Peyer's patch (tissue), 4 donors: Measurements from ENCODE around the gene BPIFB6. TPM values are rescaled to one million over a fixed set of nuclear protein-coding genes. Genes with fewer than 3 reads are reported as not detected.

Experiments
- DNase-seq, 3 donors: peaks; one replicate each; pipeline ENCODE4 v3.0.0-alpha.2; 2017 to 2019
- H3K27ac ChIP-seq, 4 donors: fragments of 200-600 bp; sonication (generic); one replicate each; pipeline ENCODE4 v1.5.1; 2016 to 2019
- H3K27me3 ChIP-seq, 2 donors: fragments of 200-600 bp; sonication (generic); one replicate each; pipeline ENCODE4 v1.5.1; 2019
- H3K36me3 ChIP-seq, 3 donors: fragments of 200-600 bp; sonication (generic); one replicate each; pipeline ENCODE4 v1.5.1; 2016 to 2019
- H3K4me1 ChIP-seq, 4 donors: fragments of 200-600 bp; sonication (generic); one replicate each; pipeline ENCODE4 v1.5.1; 2016 to 2019
- H3K4me3 ChIP-seq, 4 donors: fragments of 200-600 bp; sonication (generic); 1 replicate in 3 of 4; 2 replicates in 1 of 4; pipeline ENCODE4 v1.5.1; 2016 to 2019; ENCODE audit warnings: mild to moderate bottlenecking in 1 of 4
- H3K9me3 ChIP-seq, 4 donors: fragments of 200-600 bp; sonication (generic); one replicate each; pipeline ENCODE4 v1.5.1; 2016 to 2019; ENCODE audit warnings: mild to moderate bottlenecking in 1 of 4
- POLR2A ChIP-seq, 2 donors: fragments of 450-650 bp; IDR thresholded peaks; one replicate each; pipeline ENCODE4 v1.5.1; 2017; ENCODE audit warnings: antibody characterized with exemption in 2 of 2, mild to moderate bottlenecking in 2 of 2, moderate library complexity in 2 of 2
- total RNA-seq, 4 donors: library from RNA; depleted of rRNA; stranded (reverse); fragments of >200 nt; gene quantifications; one replicate each; pipeline ENCODE4 v1.1.0, GENCODE V29; 2016
- TF ChIP-seq, protein P1 (sequence below), 6 experiments: fragments of 450-650 bp in 4 of 6; fragments of 200-600 bp in 2 of 6; sonication (generic) in 1 of 6; IDR thresholded peaks; one replicate each; pipeline ENCODE4 v1.5.1; 2017 to 2019; ENCODE audit warnings: antibody characterized with exemption in 6 of 6, mild to moderate bottlenecking in 3 of 6, moderate library complexity in 1 of 6

The BPIFB6 gene
- total RNA-seq, 4 donors from 2014 or later = not detected

DNA sequence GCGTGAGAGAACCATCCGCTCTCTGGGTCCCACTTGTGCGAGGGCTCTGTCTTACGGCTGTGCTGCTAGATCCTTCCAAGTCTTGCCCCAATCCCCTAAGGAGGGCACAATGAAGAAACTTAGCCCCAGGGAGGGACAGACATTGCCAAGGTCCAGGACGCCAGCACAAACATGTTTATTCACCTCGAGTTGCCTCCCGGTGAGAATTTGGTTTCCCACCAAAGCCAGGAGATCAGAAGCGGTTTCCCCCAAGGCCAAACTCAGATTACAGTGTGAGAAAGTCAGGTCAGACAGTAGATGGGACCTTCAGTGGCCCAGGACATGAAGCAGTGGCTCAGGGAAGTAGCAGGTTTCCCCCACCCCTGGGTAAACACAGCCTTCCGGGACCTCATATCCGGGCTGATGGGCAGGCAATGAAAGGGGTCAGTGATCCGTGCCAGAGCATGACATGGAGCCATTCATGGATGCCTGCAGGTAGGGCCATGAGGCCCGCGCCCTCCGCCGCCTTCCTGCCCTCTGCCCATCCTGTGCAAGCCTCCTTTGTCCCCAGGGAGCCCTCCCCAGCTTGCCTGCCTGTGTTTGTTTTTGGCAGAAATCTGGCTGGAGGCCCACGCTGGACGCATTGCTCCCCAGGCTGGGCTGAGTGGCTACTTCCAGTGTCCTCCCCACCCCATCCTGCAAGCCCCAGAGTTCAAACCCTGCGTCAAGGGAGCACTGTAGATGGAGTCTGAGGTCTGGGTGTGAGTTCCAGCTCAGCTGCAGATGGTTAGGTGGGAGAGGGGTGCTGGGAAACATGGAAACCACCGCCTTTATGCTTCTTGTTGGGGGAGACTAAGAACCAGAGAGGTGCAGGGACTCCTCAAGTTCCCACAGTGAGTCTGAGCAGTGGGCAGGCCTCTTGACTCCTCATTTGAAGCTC is 22.0 kb upstream of the BPIFB6 start:
- DNase-seq = peak in 1 of 3 donors; percentile 29
- no peaks in the 10 kb centered on the region for H3K36me3 ChIP-seq
- H3K4me1 ChIP-seq = no peaks in the 10 kb centered on the region

DNA sequence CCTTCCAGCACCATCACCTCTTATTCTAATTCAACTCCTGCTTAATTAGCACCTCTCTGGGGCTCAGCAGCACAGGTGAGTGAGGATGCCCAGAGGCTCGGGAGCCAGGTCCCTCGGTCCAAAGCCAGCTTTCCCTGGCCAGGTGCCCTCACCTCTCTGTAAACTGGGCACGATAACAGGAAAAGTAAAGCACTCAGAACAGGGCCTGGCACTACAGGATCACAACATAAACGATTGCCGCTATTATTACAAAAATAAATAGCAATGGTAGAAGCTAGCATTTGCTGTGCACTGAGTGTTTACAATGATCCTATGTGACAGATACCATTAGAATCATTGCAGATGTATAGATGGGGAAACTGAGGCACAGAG is 21.3 kb upstream of the BPIFB6 start:
- H3K4me1 ChIP-seq = no peaks in the 10 kb centered on the region
- no peak overlapping the region for H3K27ac ChIP-seq
- H3K36me3 ChIP-seq = no peaks in the 10 kb centered on the region
- no peak for TF ChIP-seq POLR2A (IDR thresholded peaks at IDR 0.05)
- TF ChIP-seq, protein P1, sequence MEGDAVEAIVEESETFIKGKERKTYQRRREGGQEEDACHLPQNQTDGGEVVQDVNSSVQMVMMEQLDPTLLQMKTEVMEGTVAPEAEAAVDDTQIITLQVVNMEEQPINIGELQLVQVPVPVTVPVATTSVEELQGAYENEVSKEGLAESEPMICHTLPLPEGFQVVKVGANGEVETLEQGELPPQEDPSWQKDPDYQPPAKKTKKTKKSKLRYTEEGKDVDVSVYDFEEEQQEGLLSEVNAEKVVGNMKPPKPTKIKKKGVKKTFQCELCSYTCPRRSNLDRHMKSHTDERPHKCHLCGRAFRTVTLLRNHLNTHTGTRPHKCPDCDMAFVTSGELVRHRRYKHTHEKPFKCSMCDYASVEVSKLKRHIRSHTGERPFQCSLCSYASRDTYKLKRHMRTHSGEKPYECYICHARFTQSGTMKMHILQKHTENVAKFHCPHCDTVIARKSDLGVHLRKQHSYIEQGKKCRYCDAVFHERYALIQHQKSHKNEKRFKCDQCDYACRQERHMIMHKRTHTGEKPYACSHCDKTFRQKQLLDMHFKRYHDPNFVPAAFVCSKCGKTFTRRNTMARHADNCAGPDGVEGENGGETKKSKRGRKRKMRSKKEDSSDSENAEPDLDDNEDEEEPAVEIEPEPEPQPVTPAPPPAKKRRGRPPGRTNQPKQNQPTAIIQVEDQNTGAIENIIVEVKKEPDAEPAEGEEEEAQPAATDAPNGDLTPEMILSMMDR (IDR thresholded peaks at IDR 0.05) = no peak
- no peaks in the 10 kb centered on the region for H3K9me3 ChIP-seq
- H3K27me3 ChIP-seq = no peaks in the 10 kb centered on the region
- no peak overlapping the region for H3K4me3 ChIP-seq
- DNase-seq = no peak

More for the DNA sequence above, 22.0 kb upstream of the BPIFB6 start:
- Histone ChIP-seq H3K9me3 (no peaks in the 10 kb centered on the region), H3K27ac (no peak overlapping the region), H3K4me3 (no peak overlapping the region), H3K27me3 (no peaks in the 10 kb centered on the region)
- TF ChIP-seq, protein P1 (IDR thresholded peaks at IDR 0.05) = no peak

DNA sequence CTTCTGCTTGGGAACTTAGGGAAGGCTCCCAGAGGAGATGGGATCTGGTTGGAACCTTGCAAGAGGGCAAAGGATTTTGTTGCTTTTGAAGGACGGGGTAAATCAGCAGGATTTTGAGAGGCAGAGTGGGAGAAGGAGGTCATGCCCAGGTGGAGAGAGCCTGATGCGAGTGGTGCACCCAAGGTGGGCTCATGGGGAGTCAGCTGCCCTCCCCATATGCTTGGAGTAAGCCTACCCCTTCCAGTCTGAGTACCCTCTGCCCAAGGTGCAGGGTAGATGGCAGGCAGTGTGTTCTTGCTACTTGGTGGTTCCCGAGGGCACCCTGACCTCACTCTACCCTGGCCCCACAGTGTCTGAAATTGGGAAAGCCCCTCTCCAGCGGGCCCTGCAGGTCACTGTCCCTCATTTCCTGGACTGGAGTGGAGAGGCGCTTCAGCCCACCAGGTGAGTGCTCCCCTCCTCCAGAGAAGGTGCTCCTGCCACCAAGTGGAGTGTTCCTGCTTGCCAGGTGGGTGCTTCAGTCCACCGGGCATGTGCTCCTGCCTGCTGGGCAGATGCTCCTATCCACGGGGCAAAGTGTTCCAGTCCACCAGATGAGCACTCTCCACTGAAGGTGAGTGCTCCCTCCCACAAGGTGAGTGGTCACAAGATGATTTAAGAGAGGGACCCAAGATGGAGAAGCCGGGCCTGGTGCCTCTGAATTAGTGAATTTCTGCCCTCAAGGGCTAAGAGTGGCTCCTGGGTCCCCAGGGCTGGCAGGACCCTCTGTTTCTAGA is 20.6 kb upstream of the BPIFB6 start:
- H3K9me3 ChIP-seq = no peaks in the 10 kb centered on the region
- H3K4me1 ChIP-seq = no peaks in the 10 kb centered on the region
- H3K27ac ChIP-seq = no peak overlapping the region
- H3K27me3 ChIP-seq = no peaks in the 10 kb centered on the region
- no peak for DNase-seq
- TF ChIP-seq POLR2A (IDR thresholded peaks at IDR 0.05) = no peak
- TF ChIP-seq, protein P1 (IDR thresholded peaks at IDR 0.05) = no peak
- H3K36me3 ChIP-seq = no peaks in the 10 kb centered on the region
- no peak overlapping the region for H3K4me3 ChIP-seq

DNA sequence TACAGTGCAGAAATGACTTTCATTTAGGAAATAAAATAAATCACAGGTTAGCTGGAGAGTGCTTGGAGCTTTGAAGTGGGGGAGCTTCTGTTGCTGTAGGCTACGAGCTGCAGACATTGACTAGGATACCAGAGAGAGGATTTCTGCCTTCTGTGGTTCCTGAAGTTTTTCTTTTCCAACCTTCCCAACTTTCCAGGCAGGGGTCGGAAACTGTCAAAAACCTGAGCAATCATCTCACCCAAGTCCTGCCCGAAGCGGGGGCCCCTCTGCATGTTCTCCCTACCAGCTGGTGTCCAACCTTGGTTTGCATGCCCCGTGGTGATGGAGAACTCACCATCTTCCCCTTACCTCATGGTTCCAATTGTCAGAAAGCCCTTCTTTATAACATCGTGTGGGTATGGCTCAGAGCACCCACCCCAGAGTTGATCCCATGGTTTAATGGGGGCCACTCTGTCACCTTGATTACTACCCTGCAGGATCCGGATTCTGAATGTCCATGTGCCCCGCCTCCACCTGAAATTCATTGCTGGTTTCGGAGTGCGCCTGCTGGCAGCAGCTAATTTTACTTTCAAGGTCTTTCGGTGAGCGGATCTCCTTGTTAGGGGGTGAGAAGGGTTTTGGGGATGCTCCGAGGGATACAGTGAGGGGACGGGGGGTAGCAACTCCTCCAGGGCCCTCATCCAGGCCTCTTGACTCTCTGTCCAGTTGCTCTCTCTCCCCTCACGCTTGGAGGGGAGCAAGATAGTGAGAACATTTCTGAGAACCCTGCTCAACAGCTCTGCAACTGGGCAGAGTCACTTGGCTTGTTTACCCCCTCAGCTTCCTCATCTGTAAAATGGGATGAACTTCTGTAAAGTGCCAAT is 18.9 kb upstream of the BPIFB6 start:
- DNase-seq = peak in 1 of 3 donors; percentile 5
- H3K9me3 ChIP-seq = no peaks in the 10 kb centered on the region
- H3K36me3 ChIP-seq = no peaks in the 10 kb centered on the region
- H3K4me1 ChIP-seq = no peaks in the 10 kb centered on the region
- TF ChIP-seq, protein P1 (IDR thresholded peaks at IDR 0.05) = no peak
- no peak for TF ChIP-seq POLR2A (IDR thresholded peaks at IDR 0.05)
- no peak overlapping the region for H3K27ac ChIP-seq
- H3K4me3 ChIP-seq = no peak overlapping the region
- no peaks in the 10 kb centered on the region for H3K27me3 ChIP-seq

DNA sequence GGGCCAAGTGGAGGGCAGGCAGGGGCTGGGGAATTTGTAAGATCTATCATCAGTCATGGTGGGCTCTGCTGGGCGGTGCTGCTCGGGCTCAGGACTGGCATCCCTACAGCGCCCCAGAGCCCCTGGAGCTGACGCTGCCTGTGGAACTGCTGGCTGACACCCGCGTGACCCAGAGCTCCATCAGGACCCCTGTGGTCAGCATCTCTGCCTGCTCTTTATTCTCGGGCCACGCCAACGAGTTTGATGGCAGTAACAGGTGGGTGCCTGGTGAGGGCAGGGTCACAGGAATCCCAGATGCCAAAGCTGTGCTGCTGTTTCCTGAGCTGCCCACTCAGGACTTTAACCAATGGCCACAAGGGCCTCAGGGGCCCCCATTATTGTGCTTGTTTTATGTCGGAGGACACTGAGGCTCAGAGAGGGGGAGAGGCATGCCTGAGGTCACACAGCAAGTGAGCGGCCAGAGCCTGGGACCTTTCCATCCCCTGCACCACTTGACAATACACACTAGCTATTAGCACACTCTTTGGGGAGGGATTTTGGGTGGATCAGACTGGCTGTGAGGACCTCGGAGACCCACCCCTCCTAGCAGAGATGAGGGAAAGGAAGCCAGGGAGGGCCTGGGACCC is 17.6 kb upstream of the BPIFB6 start:
- DNase-seq = peak in 1 of 3 donors; percentile 21
- H3K4me1 ChIP-seq = no peaks in the 10 kb centered on the region

More for the DNA sequence above, 17.6 kb upstream of the BPIFB6 start:
- H3K36me3 ChIP-seq = no peaks in the 10 kb centered on the region
- H3K4me3 ChIP-seq = no peak overlapping the region
- TF ChIP-seq POLR2A (IDR thresholded peaks at IDR 0.05) = no peak
- TF ChIP-seq, protein P1 (IDR thresholded peaks at IDR 0.05) = no peak
- no peaks in the 10 kb centered on the region for H3K9me3 ChIP-seq
- no peak overlapping the region for H3K27ac ChIP-seq
- H3K27me3 ChIP-seq = no peaks in the 10 kb centered on the region
